CD8-positive, alpha-beta memory T cell (primary cell): ENCODE measurements around the gene C5AR1. TPM values are rescaled to one million over a fixed set of nuclear protein-coding genes. Genes with fewer than 3 reads are reported as not detected.

Experiments
- CTCF ChIA-PET: fragments of 350-600 bp; sonication (Branson Sonifier 250); formaldehyde crosslinking; loops from one replicate; lab custom pipeline; 2021; ENCODE audit warnings: antibody characterized with exemption; lab: Charles Lee
- POLR2A ChIA-PET: fragments of 350-600 bp; sonication (Branson Sonifier 250); formaldehyde crosslinking; loops from one replicate; lab custom pipeline; 2021; ENCODE audit warnings: antibody characterized with exemption; lab: Charles Lee
- DNase-seq, 5 donors: peaks; one replicate each; pipeline versions ENCODE4 v3.0.0 to v3.0.0-alpha.2; 2020 to 2022; ENCODE audit warnings: mixed read lengths in 1 of 5
- H3K27ac ChIP-seq: one replicate; pipeline ENCODE4 v1.7.0; 2013; ENCODE audit warnings: low read depth, mild to moderate bottlenecking, low read length, moderate library complexity
- H3K27me3 ChIP-seq: 2 replicates; pipeline ENCODE4 v1.7.0; 2013; ENCODE audit warnings: low read length, mild to moderate bottlenecking; ENCODE audit not compliant: insufficient read depth, poor library complexity, severe bottlenecking
- H3K36me3 ChIP-seq: 2 replicates; pipeline ENCODE4 v1.7.0; 2013; ENCODE audit warnings: mild to moderate bottlenecking, low read length, moderate library complexity; ENCODE audit not compliant: insufficient read depth
- H3K4me1 ChIP-seq: 2 replicates; pipeline ENCODE4 v1.7.0; 2013; ENCODE audit warnings: mild to moderate bottlenecking, low read length, moderate library complexity; ENCODE audit not compliant: insufficient read depth
- H3K4me3 ChIP-seq: 2 replicates; pipeline ENCODE4 v1.7.0; 2013; ENCODE audit warnings: mild to moderate bottlenecking, low read length
- H3K9me3 ChIP-seq: 2 replicates; pipeline ENCODE4 v1.7.0; 2013; ENCODE audit warnings: mild to moderate bottlenecking, low read length
- H3K27ac Mint-ChIP-seq, 8 donors: one replicate each; pipeline ENCODE4 v1.8.0; 2020 to 2021; ENCODE audit warnings: mixed read lengths in 8 of 8, mild to moderate bottlenecking in 6 of 8, inconsistent platforms in 3 of 8, moderate library complexity in 3 of 8
- H3K27me3 Mint-ChIP-seq, 2 donors: one replicate each; pipeline ENCODE4 v1.8.0; 2020 to 2021; ENCODE audit warnings: mixed read lengths in 2 of 2, mild to moderate bottlenecking in 1 of 2, moderate library complexity in 1 of 2
- H3K36me3 Mint-ChIP-seq, 3 donors: one replicate each; pipeline ENCODE4 v1.8.0; 2020 to 2021; ENCODE audit warnings: mixed read lengths in 3 of 3, inconsistent platforms in 1 of 3, mild to moderate bottlenecking in 1 of 3
- H3K4me1 Mint-ChIP-seq, 3 donors: one replicate each; pipeline ENCODE4 v1.8.0; 2020 to 2021; ENCODE audit warnings: mixed read lengths in 3 of 3, inconsistent platforms in 1 of 3, mild to moderate bottlenecking in 1 of 3
- H3K4me3 Mint-ChIP-seq, 7 donors: one replicate each; pipeline ENCODE4 v1.8.0; 2020 to 2021; ENCODE audit warnings: mixed read lengths in 7 of 7, mild to moderate bottlenecking in 6 of 7, moderate library complexity in 4 of 7, inconsistent platforms in 2 of 7
- H3K9me3 Mint-ChIP-seq, 5 donors: one replicate each; pipeline ENCODE4 v1.8.0; 2020 to 2022; ENCODE audit warnings: mixed read lengths in 5 of 5, mild to moderate bottlenecking in 3 of 5, moderate library complexity in 2 of 5, inconsistent platforms in 1 of 5
- polyA plus RNA-seq: library from polyadenylated mRNA; unstranded; fragments of 300-500 nt; fragmentation: Illumina TruSeq; gene quantifications from one replicate; pipeline ENCODE4 v1.2.3, GENCODE V29; 2021
- total RNA-seq, 2 experiments: library from RNA; stranded (reverse); gene quantifications; one replicate each; pipeline ENCODE4 v1.2.3, GENCODE V29; 2021

Gene C5AR1
- total and polyA plus RNA-seq, 3 experiments from 2014 or later, result 1.3 to 1.8 TPM; not detected in 1

GRCh38 chr19:47310819-47311218 lies 1.2 kb downstream of the C5AR1 start:
- CTCF ChIA-PET, result no interaction called here
- no peak overlapping the region for H3K27ac Mint-ChIP-seq

GRCh38 chr19:47312366-47313006 lies 2.8 kb downstream of the C5AR1 start:
- Histone ChIP-seq H3K9me3 (no peaks in the 10 kb centered on the region), H3K27me3 (no peaks in the 10 kb centered on the region), H3K4me1 (no peaks in the 10 kb centered on the region), H3K27ac (no peak overlapping the region), H3K4me3 (no peak overlapping the region), H3K36me3 (no peaks in the 10 kb centered on the region)
- CTCF ChIA-PET, result no interaction called here
- Mint-ChIP-seq H3K27me3 (peaks cover 6 to 30% of the 10 kb centered on the region in 2 donors), H3K36me3 (no peaks in the 10 kb centered on the region), H3K4me1 (no peaks in the 10 kb centered on the region), H3K4me3 (no peak overlapping the region), H3K9me3 (no peaks in the 10 kb centered on the region), H3K27ac (no peak overlapping the region)
- DNase-seq, result no peak
- POLR2A ChIA-PET, result no interaction called here

More at GRCh38 chr19:47310819-47311218, 1.2 kb downstream of the C5AR1 start:
- no peaks in the 10 kb centered on the region for H3K36me3 ChIP-seq
- DNase-seq, result no peak
- no peaks in the 10 kb centered on the region for H3K4me1 ChIP-seq
- Mint-ChIP-seq H3K36me3 (no peaks in the 10 kb centered on the region), H3K9me3 (no peaks in the 10 kb centered on the region), H3K4me1 (no peaks in the 10 kb centered on the region), H3K4me3 (no peak overlapping the region), H3K27me3 (peaks cover 12 to 31% of the 10 kb centered on the region in 2 donors)
- POLR2A ChIA-PET, result no interaction called here
- H3K9me3 ChIP-seq, result no peaks in the 10 kb centered on the region
- no peaks in the 10 kb centered on the region for H3K27me3 ChIP-seq
- H3K4me3 ChIP-seq, result no peak overlapping the region
- H3K27ac ChIP-seq, result no peak overlapping the region

- Histone ChIP-seq H3K36me3 (no peaks in the 10 kb centered on the region), H3K27me3 (no peaks in the 10 kb centered on the region), H3K4me3 (no peak overlapping the region), H3K9me3 (no peaks in the 10 kb centered on the region), H3K4me1 (no peaks in the 10 kb centered on the region), H3K27ac (peak overlapping the region; percentile 39)
- DNase-seq, result no peak
- peak overlapping the region in 1 of 8 donors; percentile 5 for H3K27ac Mint-ChIP-seq
- H3K9me3 Mint-ChIP-seq, result no peaks in the 10 kb centered on the region
- H3K36me3 Mint-ChIP-seq, result no peaks in the 10 kb centered on the region
- CTCF ChIA-PET, result no interaction called here
- no peak overlapping the region for H3K4me3 Mint-ChIP-seq
- peaks cover 11 to 28% of the 10 kb centered on the region in 2 donors for H3K27me3 Mint-ChIP-seq
- no peaks in the 10 kb centered on the region for H3K4me1 Mint-ChIP-seq
- POLR2A ChIA-PET, result no interaction called here
Observed at GRCh38 chr19:47313754-47314295, 4.2 kb downstream of the C5AR1 start.

- Mint-ChIP-seq H3K36me3 (no peaks in the 10 kb centered on the region), H3K4me1 (no peaks in the 10 kb centered on the region), H3K27ac (no peak overlapping the region), H3K9me3 (no peaks in the 10 kb centered on the region), H3K27me3 (peaks cover 10 to 36% of the 10 kb centered on the region in 2 donors), H3K4me3 (no peak overlapping the region)
- no peak for DNase-seq
- Histone ChIP-seq H3K27me3 (no peaks in the 10 kb centered on the region), H3K36me3 (no peaks in the 10 kb centered on the region), H3K27ac (peak overlapping the region; percentile 61), H3K4me1 (no peaks in the 10 kb centered on the region), H3K4me3 (no peak overlapping the region), H3K9me3 (no peaks in the 10 kb centered on the region)
- POLR2A ChIA-PET, result no interaction called here
- CTCF ChIA-PET, result no interaction called here
Observed at GRCh38 chr19:47315125-47315821, 5.6 kb downstream of the C5AR1 start.

GRCh38 chr19:47316513-47316912 lies 6.9 kb downstream of the C5AR1 start:
- ChIA-PET POLR2A (no interaction called here), CTCF (interaction anchor here (1.2 kb wide), 1 partner anchor 11 kb away, joined by 4 read pairs; no protein-coding TSS in a partner anchor)
- H3K4me1 ChIP-seq, result no peaks in the 10 kb centered on the region

GRCh38 chr19:47319923-47320871 lies 10.5 kb downstream of the C5AR1 start:
- ChIA-PET CTCF (no interaction called here), POLR2A (no interaction called here)

More at GRCh38 chr19:47316513-47316912, 6.9 kb downstream of the C5AR1 start:
- Histone ChIP-seq H3K27ac (no peak overlapping the region), H3K36me3 (no peaks in the 10 kb centered on the region), H3K4me3 (no peak overlapping the region), H3K9me3 (no peaks in the 10 kb centered on the region), H3K27me3 (no peaks in the 10 kb centered on the region)
- Mint-ChIP-seq H3K36me3 (no peaks in the 10 kb centered on the region), H3K27me3 (peaks cover 13 to 39% of the 10 kb centered on the region in 2 donors), H3K4me1 (no peaks in the 10 kb centered on the region), H3K4me3 (no peak overlapping the region), H3K9me3 (no peaks in the 10 kb centered on the region), H3K27ac (no peak overlapping the region)
- DNase-seq, result no peak

GRCh38 chr19:47321630-47322029 lies 12.0 kb downstream of the C5AR1 start:
- Mint-ChIP-seq H3K27me3 (peaks cover 24 to 50% of the 10 kb centered on the region in 2 donors), H3K4me1 (no peaks in the 10 kb centered on the region), H3K9me3 (peaks cover 0 to 1% (median 0%) of the 10 kb centered on the region in 5 donors), H3K27ac (no peak overlapping the region), H3K36me3 (no peaks in the 10 kb centered on the region), H3K4me3 (no peak overlapping the region)
- H3K4me1 ChIP-seq, result no peaks in the 10 kb centered on the region
- H3K36me3 ChIP-seq, result no peaks in the 10 kb centered on the region
- no peak for DNase-seq
- H3K27ac ChIP-seq, result no peak overlapping the region
- ChIA-PET POLR2A (no interaction called here), CTCF (no interaction called here)
- H3K4me3 ChIP-seq, result no peak overlapping the region
- no peaks in the 10 kb centered on the region for H3K27me3 ChIP-seq
- no peaks in the 10 kb centered on the region for H3K9me3 ChIP-seq

More at GRCh38 chr19:47319923-47320871, 10.5 kb downstream of the C5AR1 start:
- Mint-ChIP-seq H3K9me3 (peaks cover 0 to 1% (median 0%) of the 10 kb centered on the region in 5 donors), H3K27me3 (peaks cover 18 to 57% of the 10 kb centered on the region in 2 donors), H3K4me3 (no peak overlapping the region), H3K4me1 (no peaks in the 10 kb centered on the region), H3K36me3 (no peaks in the 10 kb centered on the region), H3K27ac (no peak overlapping the region)
- no peaks in the 10 kb centered on the region for H3K36me3 ChIP-seq
- no peak overlapping the region for H3K27ac ChIP-seq
- H3K4me1 ChIP-seq, result no peaks in the 10 kb centered on the region
- no peaks in the 10 kb centered on the region for H3K9me3 ChIP-seq
- H3K4me3 ChIP-seq, result no peak overlapping the region
- no peaks in the 10 kb centered on the region for H3K27me3 ChIP-seq
- DNase-seq, result no peak
